ENCODE results near the gene LAMC1. TPM values are rescaled to one million over a fixed set of nuclear protein-coding genes. Genes with fewer than 3 reads are reported as not detected.

LAMC1 gene
- total and polyA plus RNA-seq, 10 of the 15 experiments (the other 5 are each of a cell fraction or from before 2014, with no cell fraction given) = 4.6 to 51.4 (median 25.6) TPM

DNA sequence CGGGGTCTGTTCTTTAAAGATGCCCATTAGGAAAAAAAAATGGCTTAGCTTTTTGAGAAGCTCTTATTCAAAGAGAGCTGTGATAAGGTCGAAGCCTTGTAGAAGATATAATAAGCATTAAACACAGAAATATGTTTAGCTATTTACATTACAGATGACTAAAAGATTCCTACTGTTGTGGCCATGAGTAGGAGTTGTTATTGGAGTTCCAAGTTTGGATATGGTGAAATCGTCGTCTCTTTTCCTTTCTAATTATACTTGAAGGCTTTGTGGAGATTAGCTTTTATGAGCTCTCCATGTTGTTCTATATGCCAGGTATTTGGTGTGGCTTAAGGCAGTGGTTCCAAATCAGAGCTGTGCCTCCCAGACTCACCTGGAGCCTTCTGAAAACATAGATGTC lies 82.9 kb downstream of the LAMC1 start:
- no peak overlapping the region for H3K4me2 ChIP-seq (ENCODE audit: control insufficient read depth, insufficient read depth)
- WGBS (ENCODE audit: insufficient coverage, insufficient replicate concordance, low lambda C conversion rate, missing lambda C conversion rate) = 58% methylated on average over 4 of the region's 4 CpGs
- H3K9me3 ChIP-seq (replicated peaks; ENCODE audit: control insufficient read depth, insufficient read depth, low read length) = no peaks in the 10 kb centered on the region
- H3K4me3 ChIP-seq = no peak overlapping the region
- no peaks in the 10 kb centered on the region for H3K27me3 ChIP-seq (replicated peaks in 1 of 2; ENCODE audit: control insufficient read depth in 2 of 2, insufficient read depth in 2 of 2, low read length in 1 of 2)
- H3K4me1 ChIP-seq (ENCODE audit: control insufficient read depth, insufficient read depth, low read length) = peaks cover 8% of the 10 kb centered on the region; the same call in 1 of the 2 replicates
- no peak overlapping the region for H3K9ac ChIP-seq (ENCODE audit: control insufficient read depth, insufficient read depth, low read length)
- POLR2A ChIA-PET = no interaction called here
- CTCF ChIA-PET = interaction anchor here (0.7 to 1.1 kb wide), 2 partner anchors 31 to 143 kb away, joined by 3 read pairs; no protein-coding TSS in a partner anchor
- no peak overlapping the region for H3K27ac ChIP-seq (ENCODE audit: control insufficient read depth, insufficient read depth)
- SMC1A ChIA-PET (ENCODE audit: uncharacterized antibody, unreplicated experiment) = interaction anchor here (0.8 to 2.5 kb wide), 5 partner anchors 11 to 85 kb away, joined by 3 to 13 read pairs (median 3); no protein-coding TSS in a partner anchor
- peaks cover 5 to 6% of the 10 kb centered on the region in 2 experiments; a peak in 3 of 4 replicates for H3K36me3 ChIP-seq (ENCODE audit: control insufficient read depth in 2 of 2, insufficient read depth in 2 of 2, low read length in 1 of 2)
- ATAC-seq (no peak), DNase-seq (ENCODE audit: low read depth, low spot score) (no peak), FAIRE-seq (no peak)
- H2AFZ ChIP-seq (ENCODE audit: control insufficient read depth, low read depth, low read length) = no peak overlapping the region
- in situ Hi-C loops (cut with MboI) (no loop called here), intact Hi-C loops (cut with micrococcal nuclease; ENCODE audit: unreplicated experiment) (no loop called here)
- no TSS peak for BruUV-seq (replicated peaks)
- no peaks in the 10 kb centered on the region for H4K20me1 ChIP-seq (ENCODE audit: control insufficient read depth, insufficient read depth)
- H3K79me2 ChIP-seq (ENCODE audit: control insufficient read depth, insufficient read depth, low read length) = no peaks in the 10 kb centered on the region
- TF ChIP-seq, protein P1, sequence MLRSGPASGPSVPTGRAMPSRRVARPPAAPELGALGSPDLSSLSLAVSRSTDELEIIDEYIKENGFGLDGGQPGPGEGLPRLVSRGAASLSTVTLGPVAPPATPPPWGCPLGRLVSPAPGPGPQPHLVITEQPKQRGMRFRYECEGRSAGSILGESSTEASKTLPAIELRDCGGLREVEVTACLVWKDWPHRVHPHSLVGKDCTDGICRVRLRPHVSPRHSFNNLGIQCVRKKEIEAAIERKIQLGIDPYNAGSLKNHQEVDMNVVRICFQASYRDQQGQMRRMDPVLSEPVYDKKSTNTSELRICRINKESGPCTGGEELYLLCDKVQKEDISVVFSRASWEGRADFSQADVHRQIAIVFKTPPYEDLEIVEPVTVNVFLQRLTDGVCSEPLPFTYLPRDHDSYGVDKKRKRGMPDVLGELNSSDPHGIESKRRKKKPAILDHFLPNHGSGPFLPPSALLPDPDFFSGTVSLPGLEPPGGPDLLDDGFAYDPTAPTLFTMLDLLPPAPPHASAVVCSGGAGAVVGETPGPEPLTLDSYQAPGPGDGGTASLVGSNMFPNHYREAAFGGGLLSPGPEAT (IDR thresholded peaks at IDR 0.05; ENCODE audit: low read depth) = no peak
- TF ChIP-seq MYB (IDR thresholded peaks at IDR 0.05; ENCODE audit: borderline replicate concordance, low read depth, low read length) = no peak
- TF ChIP-seq, protein P2, sequence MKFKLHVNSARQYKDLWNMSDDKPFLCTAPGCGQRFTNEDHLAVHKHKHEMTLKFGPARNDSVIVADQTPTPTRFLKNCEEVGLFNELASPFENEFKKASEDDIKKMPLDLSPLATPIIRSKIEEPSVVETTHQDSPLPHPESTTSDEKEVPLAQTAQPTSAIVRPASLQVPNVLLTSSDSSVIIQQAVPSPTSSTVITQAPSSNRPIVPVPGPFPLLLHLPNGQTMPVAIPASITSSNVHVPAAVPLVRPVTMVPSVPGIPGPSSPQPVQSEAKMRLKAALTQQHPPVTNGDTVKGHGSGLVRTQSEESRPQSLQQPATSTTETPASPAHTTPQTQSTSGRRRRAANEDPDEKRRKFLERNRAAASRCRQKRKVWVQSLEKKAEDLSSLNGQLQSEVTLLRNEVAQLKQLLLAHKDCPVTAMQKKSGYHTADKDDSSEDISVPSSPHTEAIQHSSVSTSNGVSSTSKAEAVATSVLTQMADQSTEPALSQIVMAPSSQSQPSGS (IDR thresholded peaks at IDR 0.05; ENCODE audit: low read length) = no peak
- RAD21 ChIA-PET (ENCODE audit: unreplicated experiment) = interaction anchor here (1.5 kb wide), 2 partner anchors 35 to 143 kb away, joined by 4 read pairs; no protein-coding TSS in a partner anchor
